ENCODE results near the gene LTBP1.
"Not testable (repeated sequence)": the region's sequence is repeated elsewhere in the genome, so short reads cannot be mapped to it uniquely, and the experiment has no call there.

LTBP1 gene

GRCh38 chr2:33209976-33210375, 263.2 kb downstream of the LTBP1 start:
- no peak for DNase-seq

- DNase-seq = no peak
Measured at GRCh38 chr2:33210626-33211025, 263.9 kb downstream of the LTBP1 start.

GRCh38 chr2:33212151-33212550, 265.4 kb downstream of the LTBP1 start:
- no peak for DNase-seq

- DNase-seq = no peak
Measured at GRCh38 chr2:33213244-33213643, 266.5 kb downstream of the LTBP1 start.

- DNase-seq = no peak
Measured at GRCh38 chr2:33213648-33214047, 266.9 kb downstream of the LTBP1 start.

GRCh38 chr2:33214436-33214835, 267.7 kb downstream of the LTBP1 start:
- DNase-seq = no peak

- DNase-seq = no peak
Measured at GRCh38 chr2:33214857-33215256, 268.1 kb downstream of the LTBP1 start.

- DNase-seq = no peak
Measured at GRCh38 chr2:33215299-33215698, 268.5 kb downstream of the LTBP1 start.

GRCh38 chr2:33215983-33216382, 269.2 kb downstream of the LTBP1 start:
- DNase-seq = no peak

GRCh38 chr2:33216508-33217182, 269.9 kb downstream of the LTBP1 start:
- DNase-seq = no peak

- no peak for DNase-seq
Measured at GRCh38 chr2:33217406-33217805, 270.7 kb downstream of the LTBP1 start.

GRCh38 chr2:33219114-33219513, 272.4 kb downstream of the LTBP1 start:
- DNase-seq = no peak

GRCh38 chr2:33219850-33220275, 273.1 kb downstream of the LTBP1 start:
- DNase-seq = no peak

GRCh38 chr2:33220533-33220932, 273.8 kb downstream of the LTBP1 start:
- DNase-seq = no peak

- DNase-seq = no peak
Measured at GRCh38 chr2:33221046-33221784, 274.5 kb downstream of the LTBP1 start.

GRCh38 chr2:33222309-33222708, 275.6 kb downstream of the LTBP1 start:
- no peak for DNase-seq

- no peak for DNase-seq
Measured at GRCh38 chr2:33223856-33224255, 277.1 kb downstream of the LTBP1 start.

- no peak for DNase-seq
Measured at GRCh38 chr2:33225350-33225749, 278.6 kb downstream of the LTBP1 start.

GRCh38 chr2:33226546-33226945, 279.8 kb downstream of the LTBP1 start:
- DNase-seq = no peak

GRCh38 chr2:33229646-33230045, 282.9 kb downstream of the LTBP1 start:
- no peak for DNase-seq

- peak; percentile 95 for DNase-seq
Measured at GRCh38 chr2:33230195-33230594, 283.4 kb downstream of the LTBP1 start.

- no peak for DNase-seq
Measured at GRCh38 chr2:33230842-33231241, 284.1 kb downstream of the LTBP1 start.

GRCh38 chr2:33235559-33235958, 288.8 kb downstream of the LTBP1 start:
- DNase-seq = not testable (repeated sequence)
